Liver (tissue), 9 donors: ENCODE measurements around the gene PNMA6E. TPM values are rescaled to one million over a fixed set of nuclear protein-coding genes. Genes with fewer than 3 reads are reported as not detected.

ENCODE experiments used
- DNase-seq: peaks from one replicate; pipeline ENCODE4 v3.0.0-alpha.2; 2017; ENCODE audit warnings: low spot score
- H3K27ac ChIP-seq, 2 donors: one replicate each; pipeline ENCODE4 v1.7.0; 2013; ENCODE audit warnings: inconsistent platforms in 2 of 2, low read length in 2 of 2, control low read depth in 1 of 2, low read depth in 1 of 2, mild to moderate bottlenecking in 1 of 2
- H3K27me3 ChIP-seq, 4 donors: one replicate each; pipeline versions ENCODE4 v1.6.1 to v1.7.0; 2013; ENCODE audit warnings: low read length in 3 of 4, inconsistent platforms in 1 of 4, mild to moderate bottlenecking in 1 of 4, moderate library complexity in 1 of 4; ENCODE audit not compliant: control insufficient read depth in 4 of 4, insufficient read depth in 4 of 4
- H3K36me3 ChIP-seq, 4 donors: one replicate each; pipeline versions ENCODE4 v1.6.1 to v1.7.0; 2013; ENCODE audit warnings: low read length in 3 of 4, mild to moderate bottlenecking in 3 of 4, low read depth in 1 of 4, moderate library complexity in 1 of 4; ENCODE audit not compliant: control insufficient read depth in 4 of 4, insufficient read depth in 3 of 4
- H3K4me1 ChIP-seq, 4 donors: one replicate each; pipeline versions ENCODE4 v1.6.1 to v1.7.0; 2013; ENCODE audit warnings: low read length in 3 of 4, mild to moderate bottlenecking in 3 of 4, moderate library complexity in 1 of 4; ENCODE audit not compliant: control insufficient read depth in 4 of 4, insufficient read depth in 4 of 4
- H3K4me3 ChIP-seq, 3 donors: one replicate each; pipeline versions ENCODE4 v1.6.1 to v1.7.0; 2013; ENCODE audit warnings: low read length in 3 of 3, control low read depth in 1 of 3, low read depth in 1 of 3, mild to moderate bottlenecking in 1 of 3
- H3K9ac ChIP-seq, 2 donors: one replicate each; pipeline ENCODE4 v1.7.0; 2013; ENCODE audit warnings: low read length in 2 of 2, mild to moderate bottlenecking in 2 of 2, moderate library complexity in 2 of 2, control low read depth in 1 of 2, low read depth in 1 of 2
- H3K9me3 ChIP-seq, 4 donors: one replicate each; pipeline versions ENCODE4 v1.6.1 to v1.7.0; 2013; ENCODE audit warnings: low read length in 3 of 4; ENCODE audit not compliant: control insufficient read depth in 4 of 4
- CTCF ChIP-seq: fragments of 150-350 bp; IDR thresholded peaks from 2 replicates; pipeline ENCODE4 v1.5.1; 2017; ENCODE audit warnings: improper control_type of control experiment, low read depth, low read length; ENCODE audit not compliant: missing input control
- EGR1 ChIP-seq, 2 donors: IDR thresholded peaks; 2 replicates each; pipeline ENCODE4 v1.6.1; 2016 to 2018; ENCODE audit warnings: antibody characterized with exemption in 2 of 2, low read depth in 2 of 2
- FOXA2 ChIP-seq: IDR thresholded peaks from 2 replicates; pipeline ENCODE4 v1.6.1; 2016; ENCODE audit warnings: antibody characterized with exemption
- HNF4A ChIP-seq, 2 donors: conservative IDR thresholded peaks; 2 replicates each; pipeline ENCODE4 v1.6.1; 2016; ENCODE audit warnings: antibody characterized with exemption in 2 of 2, mild to moderate bottlenecking in 2 of 2
- JUND ChIP-seq, 2 donors: IDR thresholded peaks; 2 replicates each; pipeline ENCODE4 v1.6.1; 2016; ENCODE audit warnings: antibody characterized with exemption in 2 of 2
- RAD21 ChIP-seq, 2 donors: IDR thresholded peaks; 2 replicates each; pipeline ENCODE4 v1.6.1; 2016; ENCODE audit warnings: antibody characterized with exemption in 2 of 2, mild to moderate bottlenecking in 2 of 2
- RXRA ChIP-seq, 2 donors: IDR thresholded peaks; 2 replicates each; pipeline ENCODE4 v1.6.1; 2017 to 2018; ENCODE audit warnings: antibody characterized with exemption in 2 of 2, mild to moderate bottlenecking in 1 of 2
- TAF1 ChIP-seq: conservative IDR thresholded peaks from 2 replicates; pipeline ENCODE4 v1.6.1; 2016; ENCODE audit warnings: antibody characterized with exemption, mild to moderate bottlenecking
- YY1 ChIP-seq: IDR thresholded peaks from 2 replicates; pipeline ENCODE4 v1.6.1; 2016; ENCODE audit warnings: antibody characterized with exemption, mild to moderate bottlenecking
- ZBTB33 ChIP-seq: IDR thresholded peaks from 2 replicates; pipeline ENCODE4 v1.6.1; 2016; ENCODE audit warnings: antibody characterized with exemption
- WGBS: extraction: QIAGEN DNeasy Blood & Tissue Kit; methylation state at CpG from one replicate; pipeline ENCODE4 v1.1.7; 2013; 5-methylcytosine and 5-hydroxymethylcytosine counted together
- polyA plus RNA-seq, 2 donors: library from polyadenylated mRNA; stranded (reverse) in 1 of 2; unstranded in 1 of 2; fragments of 200-250 nt in 1 of 2; fragments of >200 nt in 1 of 2; fragmentation: Nextera tagmentation in 1 of 2; extraction: Ambion mirVana in 1 of 2; gene quantifications; one replicate each; pipeline versions ENCODE4 v1.2.1 to v1.2.3, GENCODE V29; 2013 to 2015
- total RNA-seq, 2 donors: library from RNA; depleted of rRNA; stranded (reverse); fragments of >200 nt; gene quantifications; one replicate each; pipeline ENCODE4 v1.2.3, GENCODE V29; 2014
- TF ChIP-seq, protein P1 (sequence below): IDR thresholded peaks from 2 replicates; pipeline ENCODE4 v1.6.1; 2016; ENCODE audit warnings: antibody characterized with exemption
- TF ChIP-seq, protein P2 (sequence below): IDR thresholded peaks from 2 replicates; pipeline ENCODE4 v1.6.1; 2016; ENCODE audit warnings: antibody characterized with exemption
- donor health status: healthy.
- donor health status: healthy.
- donor health status: healthy.
- donor health status: healthy.
- donor health status: healthy.

Gene PNMA6E
- total and polyA plus RNA-seq, 4 donors = not detected

GRCh38 chrX:153439977-153440376 is 38.8 kb upstream of the PNMA6E start:
- TF ChIP-seq YY1 = no peak
- 88% methylated on average over 4 of the region's 4 CpGs for WGBS
- DNase-seq = no peak

GRCh38 chrX:153438532-153438931 is 37.4 kb upstream of the PNMA6E start:
- Histone ChIP-seq H3K27me3 (no peaks in the 10 kb centered on the region), H3K27ac (no peak overlapping the region), H3K9me3 (no peaks in the 10 kb centered on the region), H3K9ac (no peak overlapping the region), H3K36me3 (no peaks in the 10 kb centered on the region), H3K4me1 (no peaks in the 10 kb centered on the region), H3K4me3 (no peak overlapping the region)
- TF ChIP-seq CTCF (peak; percentile 22), HNF4A (conservative IDR thresholded peaks at IDR 0.05) (no peak), RAD21 (IDR thresholded peaks at IDR 0.05) (peak; percentile 59 to 63), YY1 (no peak), EGR1 (IDR thresholded peaks at IDR 0.05; ENCODE audit: low read depth in 2 of 2) (no peak)
- DNase-seq = no peak
- WGBS = 30% methylated on average over 8 of the region's 8 CpGs

More at GRCh38 chrX:153439977-153440376, 38.8 kb upstream of the PNMA6E start:
- H3K4me3 ChIP-seq = no peak overlapping the region
- no peak overlapping the region for H3K9ac ChIP-seq
- no peaks in the 10 kb centered on the region for H3K36me3 ChIP-seq
- no peaks in the 10 kb centered on the region for H3K4me1 ChIP-seq
- no peak overlapping the region for H3K27ac ChIP-seq
- H3K27me3 ChIP-seq = no peaks in the 10 kb centered on the region
- H3K9me3 ChIP-seq = no peaks in the 10 kb centered on the region

GRCh38 chrX:153435845-153436244 is 34.7 kb upstream of the PNMA6E start:
- peaks cover 0 to 4% (median 0%) of the 10 kb centered on the region in 4 donors for H3K9me3 ChIP-seq
- DNase-seq = no peak
- H3K27ac ChIP-seq = no peak overlapping the region
- H3K9ac ChIP-seq = no peak overlapping the region
- WGBS = 66% methylated on average over 3 of the region's 3 CpGs
- peaks cover 0 to 6% (median 0%) of the 10 kb centered on the region in 4 donors for H3K27me3 ChIP-seq
- TF ChIP-seq, protein P1, sequence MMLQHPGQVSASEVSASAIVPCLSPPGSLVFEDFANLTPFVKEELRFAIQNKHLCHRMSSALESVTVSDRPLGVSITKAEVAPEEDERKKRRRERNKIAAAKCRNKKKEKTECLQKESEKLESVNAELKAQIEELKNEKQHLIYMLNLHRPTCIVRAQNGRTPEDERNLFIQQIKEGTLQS = no peak
- TF ChIP-seq TAF1 (no peak), FOXA2 (no peak), HNF4A (conservative IDR thresholded peaks at IDR 0.05) (no peak), RXRA (IDR thresholded peaks at IDR 0.05) (no peak), ZBTB33 (no peak), JUND (IDR thresholded peaks at IDR 0.05) (no peak), CTCF (no peak)
- TF ChIP-seq, protein P2, sequence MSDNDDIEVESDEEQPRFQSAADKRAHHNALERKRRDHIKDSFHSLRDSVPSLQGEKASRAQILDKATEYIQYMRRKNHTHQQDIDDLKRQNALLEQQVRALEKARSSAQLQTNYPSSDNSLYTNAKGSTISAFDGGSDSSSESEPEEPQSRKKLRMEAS = no peak
- no peaks in the 10 kb centered on the region for H3K36me3 ChIP-seq
- H3K4me3 ChIP-seq = no peak overlapping the region
- H3K4me1 ChIP-seq = no peaks in the 10 kb centered on the region
